RCC 7860 (cell line): ENCODE data around the gene CCT2.

Experiments
- DNase-seq: peaks from one replicate; pipeline ENCODE4 v3.0.0-alpha.2; 2015; ENCODE audit warnings: low spot score
- FAIRE-seq: peaks from 2 replicates; lab custom pipeline; 2012; peaks lifted over from hg19 to GRCh38; lab: Jason Lieb, UNC

Gene CCT2

GRCh38 chr12:69585189-69586062 is at the start of gene CCT2:
CCT2 (plus strand) TSS chr12:69585459; CDS start chr12:69585522, 63 bp downstream.
- DNase-seq (peak; percentile 82), FAIRE-seq (peak; percentile 82)

- no peak for DNase-seq
- FAIRE-seq: no peak
These were observed 44.3 kb upstream of the CCT2 start for GRCh38 chr12:69540987-69541386.

- DNase-seq (no peak), FAIRE-seq (no peak)
These were observed 41.2 kb upstream of the CCT2 start for GRCh38 chr12:69544087-69544486.

GRCh38 chr12:69545081-69545480 is 40.2 kb upstream of the CCT2 start:
- DNase-seq (no peak), FAIRE-seq (no peak)

GRCh38 chr12:69546693-69547438 is 38.4 kb upstream of the CCT2 start:
- FAIRE-seq (no peak), DNase-seq (no peak)

- DNase-seq (no peak), FAIRE-seq (no peak)
These were observed 36.6 kb upstream of the CCT2 start for GRCh38 chr12:69548687-69549086.

- no peak for DNase-seq
These were observed 34.5 kb upstream of the CCT2 start for GRCh38 chr12:69550569-69551350.

GRCh38 chr12:69553628-69554248 is 31.5 kb upstream of the CCT2 start:
- no peak for FAIRE-seq
- DNase-seq: no peak

More at GRCh38 chr12:69550569-69551350, 34.5 kb upstream of the CCT2 start:
- no peak for FAIRE-seq

GRCh38 chr12:69555461-69555860 is 29.8 kb upstream of the CCT2 start:
- DNase-seq: peak; percentile 18
- no peak for FAIRE-seq

- FAIRE-seq (no peak), DNase-seq (no peak)
These were observed 28.9 kb upstream of the CCT2 start for GRCh38 chr12:69556383-69556782.

- no peak for FAIRE-seq
- DNase-seq: no peak
These were observed 22.0 kb upstream of the CCT2 start for GRCh38 chr12:69563166-69563762.

GRCh38 chr12:69566603-69567002 is 18.7 kb upstream of the CCT2 start:
- DNase-seq: no peak
- no peak for FAIRE-seq

GRCh38 chr12:69569236-69569635 is 16.0 kb upstream of the CCT2 start:
- DNase-seq: peak; percentile 33
- peak; percentile 52 for FAIRE-seq

- FAIRE-seq (no peak), DNase-seq (no peak)
These were observed 15.2 kb upstream of the CCT2 start for GRCh38 chr12:69570000-69570516.

- FAIRE-seq (peak; percentile 61), DNase-seq (peak; percentile 31)
These were observed 14.5 kb upstream of the CCT2 start for GRCh38 chr12:69570545-69571399.

GRCh38 chr12:69575346-69575745 is 9.9 kb upstream of the CCT2 start:
- DNase-seq: no peak
- FAIRE-seq: no peak

- DNase-seq (no peak), FAIRE-seq (no peak)
These were observed 7.0 kb upstream of the CCT2 start for GRCh38 chr12:69578283-69578682.

GRCh38 chr12:69579029-69579428 is 6.2 kb upstream of the CCT2 start:
- FAIRE-seq (no peak), DNase-seq (no peak)

GRCh38 chr12:69580074-69580473 is 5.2 kb upstream of the CCT2 start:
- no peak for DNase-seq
- no peak for FAIRE-seq
